Measurements from ENCODE around the gene MAP3K2. TPM values are rescaled to one million over a fixed set of nuclear protein-coding genes. Genes with fewer than 3 reads are reported as not detected.

Gene MAP3K2
- total and polyA plus RNA-seq, 2 experiments from 2014 or later: 10.2 to 23.5 TPM

DNA sequence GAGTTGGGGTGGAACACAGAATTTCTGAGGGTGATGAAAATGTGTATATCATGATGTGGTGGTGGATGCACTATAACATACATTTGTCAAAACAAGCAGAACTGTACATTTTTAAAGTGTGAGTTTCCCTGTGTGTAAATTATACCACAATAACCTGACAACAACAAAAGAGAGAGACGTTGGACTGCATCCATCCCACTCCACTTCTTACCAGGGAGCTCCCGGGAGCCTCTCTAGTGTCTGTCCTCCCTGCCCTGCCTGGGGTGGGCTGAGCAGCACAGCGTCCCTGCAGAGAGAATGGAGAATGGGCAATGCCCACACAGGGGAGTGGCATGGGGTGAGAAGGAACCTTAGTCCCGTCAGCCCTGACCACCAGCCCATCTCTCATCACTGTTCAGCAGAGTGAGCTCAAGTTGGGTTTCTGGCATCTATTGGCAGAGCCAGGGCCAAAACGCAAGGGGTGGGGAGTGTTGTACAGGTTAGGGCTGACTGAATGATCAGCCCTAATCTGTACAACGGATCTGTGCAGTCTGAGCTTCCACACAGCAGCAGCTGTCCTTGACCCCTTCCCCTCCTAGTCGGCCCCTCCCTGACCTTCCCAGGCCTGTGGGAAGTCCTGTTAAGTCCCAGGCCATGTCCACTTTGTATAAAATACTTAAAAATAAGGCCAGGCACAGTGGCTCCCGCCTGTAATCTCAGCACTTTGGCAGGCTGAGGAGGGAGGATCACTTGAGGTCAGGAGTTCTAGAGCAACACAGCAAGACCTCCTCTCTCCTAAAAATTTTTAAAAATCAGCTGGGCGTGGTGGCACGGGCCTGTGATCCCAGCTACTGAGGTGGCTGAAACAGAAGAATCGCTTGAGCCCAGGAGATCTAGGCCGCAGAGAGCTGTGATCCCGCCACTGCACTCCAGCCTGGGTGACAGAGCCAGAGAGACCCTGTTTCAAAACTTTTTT, 27.1 kb upstream of the MAP3K2 start:
- ATAC-seq (peak; percentile 6), DNase-seq (ENCODE audit: low spot score) (no peak)
- H3K27ac Mint-ChIP-seq: no peak overlapping the region
- Histone ChIP-seq H3K27ac (ENCODE audit: low read depth) (no peak overlapping the region), H2AFZ (no peak overlapping the region; the same call in 1 of the 2 replicates), H4K20me1 (replicated peaks; ENCODE audit: insufficient read depth) (no peaks in the 10 kb centered on the region; the same call in 1 of the 2 replicates), H3K79me2 (replicated peaks; ENCODE audit: insufficient read depth) (no peaks in the 10 kb centered on the region), H3K27me3 (ENCODE audit: insufficient read depth) (peaks cover 35% of the 10 kb centered on the region), H3K4me3 (peak overlapping the region; percentile 66), H3K9me2 (ENCODE audit: insufficient read depth) (no peaks in the 10 kb centered on the region), H3K4me2 (peak overlapping the region; percentile 90; the same call in 1 of the 2 replicates), H3F3A (replicated peaks; ENCODE audit: low read depth) (0 out of 2 replicates have a peak, but pooled peaks cover 4% of the 10 kb centered on the region), H3K36me3 (ENCODE audit: insufficient read depth) (no peaks in the 10 kb centered on the region), H3K4me1 (ENCODE audit: insufficient read depth) (peaks cover 4% of the 10 kb centered on the region; the same call in 1 of the 2 replicates)
- H3K4me3 Mint-ChIP-seq: no peak overlapping the region
- peaks cover 10% of the 10 kb centered on the region for H3K4me1 Mint-ChIP-seq
- no peak for TF ChIP-seq EZH2 (IDR thresholded peaks at IDR 0.05; ENCODE audit: low read depth, unreplicated experiment)
- TF ChIP-seq ZNF114 (CRISPR knock-in tag; IDR thresholded peaks at IDR 0.05): no peak
- TF ChIP-seq CREB1 (CRISPR knock-in tag; IDR thresholded peaks at IDR 0.05; ENCODE audit: low read depth): no peak
- TF ChIP-seq CTCF (conservative IDR thresholded peaks at IDR 0.05; ENCODE audit: low read depth in 2 of 2): no peak
- no peak for TF ChIP-seq STAT1 (IDR thresholded peaks at IDR 0.05; ENCODE audit: unreplicated experiment)
- TF ChIP-seq ETS1 (IDR thresholded peaks at IDR 0.05): no peak
- TF ChIP-seq POLR2AphosphoS5 (IDR thresholded peaks at IDR 0.05; ENCODE audit: low read depth): no peak
- TF ChIP-seq EZH2phosphoT487 (IDR thresholded peaks at IDR 0.05; ENCODE audit: unreplicated experiment): no peak
- TF ChIP-seq, protein P1, sequence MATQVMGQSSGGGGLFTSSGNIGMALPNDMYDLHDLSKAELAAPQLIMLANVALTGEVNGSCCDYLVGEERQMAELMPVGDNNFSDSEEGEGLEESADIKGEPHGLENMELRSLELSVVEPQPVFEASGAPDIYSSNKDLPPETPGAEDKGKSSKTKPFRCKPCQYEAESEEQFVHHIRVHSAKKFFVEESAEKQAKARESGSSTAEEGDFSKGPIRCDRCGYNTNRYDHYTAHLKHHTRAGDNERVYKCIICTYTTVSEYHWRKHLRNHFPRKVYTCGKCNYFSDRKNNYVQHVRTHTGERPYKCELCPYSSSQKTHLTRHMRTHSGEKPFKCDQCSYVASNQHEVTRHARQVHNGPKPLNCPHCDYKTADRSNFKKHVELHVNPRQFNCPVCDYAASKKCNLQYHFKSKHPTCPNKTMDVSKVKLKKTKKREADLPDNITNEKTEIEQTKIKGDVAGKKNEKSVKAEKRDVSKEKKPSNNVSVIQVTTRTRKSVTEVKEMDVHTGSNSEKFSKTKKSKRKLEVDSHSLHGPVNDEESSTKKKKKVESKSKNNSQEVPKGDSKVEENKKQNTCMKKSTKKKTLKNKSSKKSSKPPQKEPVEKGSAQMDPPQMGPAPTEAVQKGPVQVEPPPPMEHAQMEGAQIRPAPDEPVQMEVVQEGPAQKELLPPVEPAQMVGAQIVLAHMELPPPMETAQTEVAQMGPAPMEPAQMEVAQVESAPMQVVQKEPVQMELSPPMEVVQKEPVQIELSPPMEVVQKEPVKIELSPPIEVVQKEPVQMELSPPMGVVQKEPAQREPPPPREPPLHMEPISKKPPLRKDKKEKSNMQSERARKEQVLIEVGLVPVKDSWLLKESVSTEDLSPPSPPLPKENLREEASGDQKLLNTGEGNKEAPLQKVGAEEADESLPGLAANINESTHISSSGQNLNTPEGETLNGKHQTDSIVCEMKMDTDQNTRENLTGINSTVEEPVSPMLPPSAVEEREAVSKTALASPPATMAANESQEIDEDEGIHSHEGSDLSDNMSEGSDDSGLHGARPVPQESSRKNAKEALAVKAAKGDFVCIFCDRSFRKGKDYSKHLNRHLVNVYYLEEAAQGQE (IDR thresholded peaks at IDR 0.05; ENCODE audit: unreplicated experiment): no peak
- TF ChIP-seq JUNB (IDR thresholded peaks at IDR 0.05; ENCODE audit: unreplicated experiment): no peak
- H3K27me3 Mint-ChIP-seq (ENCODE audit: insufficient read depth, low read depth, poor library complexity): peaks cover 31% of the 10 kb centered on the region
- H3K36me3 Mint-ChIP-seq (ENCODE audit: low read depth): peaks cover 7% of the 10 kb centered on the region; the same call in 1 of the 3 replicates
- H3K9me3 Mint-ChIP-seq: peaks cover 4% of the 10 kb centered on the region; the same call in 2 of the 3 replicates
